HepG2 (cell line): ENCODE measurements around the gene SCMH1. TPM values are rescaled to one million over a fixed set of nuclear protein-coding genes. Genes with fewer than 3 reads are reported as not detected.

ENCODE experiments used
- ASH2L ChIP-seq: fragments of 300-600, 200-600 bp; sonication (generic); IDR thresholded peaks from 2 replicates; pipeline ENCODE4 v1.7.0; 2017; ENCODE audit warnings: low read depth, mild to moderate bottlenecking, moderate library complexity, mixed read lengths, low read length; ENCODE audit not compliant: insufficient read length
- ELF3 ChIP-seq: IDR thresholded peaks from 2 replicates; pipeline ENCODE4 v1.6.1; 2016; ENCODE audit warnings: missing genetic modification reagents, missing compliant biosample characterization
- FOXP1 ChIP-seq, 2 experiments: fragments of 450-650 bp in 1 of 2; IDR thresholded peaks; 2 replicates each; pipeline ENCODE4 v1.6.1; 2017 to 2018; ENCODE audit warnings: antibody characterized with exemption in 1 of 2
- GATAD2A ChIP-seq: IDR thresholded peaks from 2 replicates; pipeline ENCODE4 v1.6.1; 2016
- MAFG ChIP-seq: sonication (generic); formaldehyde crosslinking; IDR thresholded peaks from 2 replicates; pipeline ENCODE4 v1.5.1; 2020; ENCODE audit warnings: mild to moderate bottlenecking, missing genetic modification reagents
- MAFK ChIP-seq, 2 experiments: IDR thresholded peaks in 1 of 2; conservative IDR thresholded peaks in 1 of 2; 2 replicates each; pipeline ENCODE4 v1.6.1; 2011; ENCODE audit warnings: improper control_type of control experiment in 2 of 2, low read length in 2 of 2
- MXI1 ChIP-seq: IDR thresholded peaks from 3 replicates; pipeline ENCODE4 v1.6.1; 2012; ENCODE audit warnings: low read depth, low read length, inconsistent platforms, borderline replicate concordance
- NR2C2 ChIP-seq: sonication (generic); formaldehyde crosslinking; IDR thresholded peaks from 2 replicates; pipeline ENCODE4 v1.4.0; 2020; ENCODE audit warnings: missing genetic modification reagents, mild to moderate bottlenecking, moderate library complexity, borderline replicate concordance
- PPARG ChIP-seq: conservative IDR thresholded peaks from 2 replicates; pipeline ENCODE4 v1.6.1; 2016; ENCODE audit warnings: missing biosample characterization, missing genetic modification reagents
- RBM22 ChIP-seq: fragments of 200-400 bp; formaldehyde crosslinking; optimal IDR thresholded peaks from 2 replicates; pipeline ENCODE3; 2017; ENCODE audit warnings: mild to moderate bottlenecking, low read length, moderate library complexity
- SOX13 ChIP-seq, 3 experiments: fragments of 450-650 bp in 1 of 3; sonication (generic) in 1 of 3; formaldehyde crosslinking in 1 of 3; IDR thresholded peaks in 2 of 3; conservative IDR thresholded peaks in 1 of 3; 2 replicates each; pipeline versions ENCODE4 v1.5.0 to v1.6.1; 2016 to 2020; ENCODE audit warnings: antibody characterized with exemption in 1 of 3, mild to moderate bottlenecking in 1 of 3, missing compliant biosample characterization in 1 of 3, missing genetic modification reagents in 1 of 3, moderate library complexity in 1 of 3
- SOX5 ChIP-seq: IDR thresholded peaks from 2 replicates; pipeline ENCODE4 v1.6.1; 2016; ENCODE audit warnings: borderline replicate concordance
- SOX6 ChIP-seq, 2 experiments: fragments of 450-650 bp in 1 of 2; sonication (generic) in 1 of 2; formaldehyde crosslinking in 1 of 2; IDR thresholded peaks; 2 replicates each; pipeline versions ENCODE4 v1.4.0 to v1.6.1; 2017 to 2020; ENCODE audit warnings: antibody characterized with exemption in 1 of 2, mild to moderate bottlenecking in 1 of 2, missing genetic modification reagents in 1 of 2
- STAG1 ChIP-seq: sonication (generic); formaldehyde crosslinking; IDR thresholded peaks from 2 replicates; pipeline ENCODE4 v1.4.0; 2020; ENCODE audit warnings: missing genetic modification reagents
- TBX3 ChIP-seq: fragments of 450-650 bp; IDR thresholded peaks from 2 replicates; pipeline ENCODE4 v1.6.1; 2017; ENCODE audit warnings: antibody characterized with exemption, mild to moderate bottlenecking, inconsistent platforms, borderline replicate concordance
- TEAD3 ChIP-seq: optimal IDR thresholded peaks from 2 replicates; pipeline ENCODE3; 2016; ENCODE audit warnings: borderline replicate concordance
- TP53 ChIP-seq: sonication (generic); formaldehyde crosslinking; conservative IDR thresholded peaks from 2 replicates; pipeline ENCODE4 v1.4.0; 2020; ENCODE audit warnings: missing genetic modification reagents
- ZBTB38 ChIP-seq: sonication (generic); formaldehyde crosslinking; IDR thresholded peaks from 2 replicates; pipeline ENCODE4 v1.5.1; 2020; ENCODE audit warnings: mild to moderate bottlenecking, missing genetic modification reagents
- ZNF567 ChIP-seq: sonication (generic); formaldehyde crosslinking; IDR thresholded peaks from 2 replicates; pipeline ENCODE4 v1.8.1; 2023; ENCODE audit warnings: mild to moderate bottlenecking, missing genetic modification reagents, borderline replicate concordance
- ZSCAN30 ChIP-seq: sonication (generic); formaldehyde crosslinking; IDR thresholded peaks from 2 replicates; pipeline ENCODE4 v1.5.0; 2020; ENCODE audit warnings: mild to moderate bottlenecking, missing genetic modification reagents
- polyA plus RNA-seq, 8 experiments: library from polyadenylated mRNA; depleted of rRNA in 3 of 8; stranded (reverse) in 7 of 8; unstranded in 1 of 8; fragments of >200 nt; fragmentation: Illumina TruSeq in 4 of 8; extraction: Trizol in 4 of 8; gene quantifications; 2 replicates each; pipeline versions ENCODE4 v1.2.1 to v1.2.3, GENCODE V29; 2011 to 2016; ENCODE audit warnings: low read depth in 4 of 8, missing spikeins in 1 of 8, mixed read lengths in 1 of 8; ENCODE audit not compliant: insufficient read depth in 1 of 8
- total RNA-seq, 5 experiments: library from RNA; depleted of rRNA; stranded (reverse); fragments of >200 nt; fragmentation: Illumina TruSeq; extraction: Trizol; gene quantifications; 2 replicates each; pipeline ENCODE4 v1.2.3, GENCODE V29; 2016; ENCODE audit warnings: low read depth in 1 of 5
- TF ChIP-seq, protein P1 (sequence below): sonication (generic); formaldehyde crosslinking; IDR thresholded peaks from 2 replicates; pipeline ENCODE4 v1.5.0; 2020; ENCODE audit warnings: mild to moderate bottlenecking, missing genetic modification reagents, moderate library complexity
- TF ChIP-seq, protein P2 (sequence below): IDR thresholded peaks from 2 replicates; pipeline ENCODE4 v1.6.1; 2016; ENCODE audit warnings: mild to moderate bottlenecking
- TF ChIP-seq, protein P3 (sequence below): IDR thresholded peaks from 2 replicates; pipeline ENCODE4 v1.6.1; 2016; ENCODE audit warnings: missing compliant biosample characterization, missing genetic modification reagents, borderline replicate concordance

Gene SCMH1
- total and polyA plus RNA-seq, 2 of the 13 experiments (the other 11 are each of a cell fraction or from before 2014, with no cell fraction given) = 41.8 to 52.6 TPM

DNA sequence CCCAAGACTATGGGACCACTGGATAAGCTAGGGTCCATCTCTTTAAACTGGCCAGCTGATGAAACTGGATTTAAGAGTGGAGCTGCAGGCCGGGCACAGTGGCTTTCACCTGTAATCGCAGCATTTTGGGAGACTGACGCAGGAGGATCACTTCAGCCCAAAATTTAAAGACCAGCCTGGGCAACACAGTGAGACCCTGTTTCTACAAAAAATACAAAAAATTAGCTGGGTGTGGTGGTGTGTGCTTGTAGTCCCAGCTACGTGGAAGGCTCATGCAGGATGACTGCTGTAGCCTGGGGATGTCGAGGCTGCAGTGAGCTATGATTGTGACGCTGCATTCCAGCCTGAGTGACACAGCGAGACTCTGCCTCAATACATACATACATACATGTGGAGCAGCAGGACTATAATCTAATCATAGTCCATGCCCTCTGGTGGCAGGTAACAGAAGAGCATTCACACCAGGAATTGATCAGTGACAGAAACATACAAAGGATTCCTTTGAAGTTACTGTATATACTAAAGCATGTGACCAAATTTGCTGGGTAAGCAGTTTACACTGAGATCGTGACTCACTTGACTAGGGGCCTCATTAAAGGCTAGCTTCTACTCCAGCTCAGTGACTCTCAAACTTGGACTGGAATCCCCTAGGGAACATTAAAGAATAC is 119.1 kb downstream of the SCMH1 start (continued):
- TF ChIP-seq, protein P1, sequence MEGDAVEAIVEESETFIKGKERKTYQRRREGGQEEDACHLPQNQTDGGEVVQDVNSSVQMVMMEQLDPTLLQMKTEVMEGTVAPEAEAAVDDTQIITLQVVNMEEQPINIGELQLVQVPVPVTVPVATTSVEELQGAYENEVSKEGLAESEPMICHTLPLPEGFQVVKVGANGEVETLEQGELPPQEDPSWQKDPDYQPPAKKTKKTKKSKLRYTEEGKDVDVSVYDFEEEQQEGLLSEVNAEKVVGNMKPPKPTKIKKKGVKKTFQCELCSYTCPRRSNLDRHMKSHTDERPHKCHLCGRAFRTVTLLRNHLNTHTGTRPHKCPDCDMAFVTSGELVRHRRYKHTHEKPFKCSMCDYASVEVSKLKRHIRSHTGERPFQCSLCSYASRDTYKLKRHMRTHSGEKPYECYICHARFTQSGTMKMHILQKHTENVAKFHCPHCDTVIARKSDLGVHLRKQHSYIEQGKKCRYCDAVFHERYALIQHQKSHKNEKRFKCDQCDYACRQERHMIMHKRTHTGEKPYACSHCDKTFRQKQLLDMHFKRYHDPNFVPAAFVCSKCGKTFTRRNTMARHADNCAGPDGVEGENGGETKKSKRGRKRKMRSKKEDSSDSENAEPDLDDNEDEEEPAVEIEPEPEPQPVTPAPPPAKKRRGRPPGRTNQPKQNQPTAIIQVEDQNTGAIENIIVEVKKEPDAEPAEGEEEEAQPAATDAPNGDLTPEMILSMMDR = peak; percentile 68
- TF ChIP-seq MAFK (conservative IDR thresholded peaks at IDR 0.05 in 1 of 2, IDR thresholded peaks at IDR 0.05 in 1 of 2; ENCODE audit: low read length in 2 of 2) (peak; percentile 100), NR2C2 (CRISPR knock-in tag) (no peak), PPARG (CRISPR knock-in tag) (0 out of 2 replicates have a peak, but pooled peaks have one; percentile 10), STAG1 (CRISPR knock-in tag) (peak; percentile 24; the same call in 1 of the 2 replicates), SOX5 (CRISPR knock-in tag) (peak; percentile 26; the same call in 1 of the 2 replicates), ELF3 (CRISPR knock-in tag) (peak; percentile 18; the same call in 1 of the 2 replicates), MAFG (CRISPR knock-in tag) (peak; percentile 84; the same call in 1 of the 2 replicates), ASH2L (peak; percentile 57), ZBTB38 (0 out of 2 replicates have a peak, but pooled peaks have one; percentile 19), SOX13 (IDR thresholded peaks at IDR 0.05) (no peak), SOX13 (CRISPR knock-in tag; conservative IDR thresholded peaks at IDR 0.05 in 1 of 2, IDR thresholded peaks at IDR 0.05 in 1 of 2) (peak in 1 of 2 experiments; percentile 64; a peak in 1 of 4 replicates), GATAD2A (CRISPR knock-in tag) (peak; percentile 62), FOXP1 (IDR thresholded peaks at IDR 0.05) (no peak), FOXP1 (CRISPR knock-in tag; IDR thresholded peaks at IDR 0.05) (peak; percentile 32; the same call in 1 of the 2 replicates), MXI1 (peak; percentile 33; the same call in 1 of the 3 replicates), TEAD3 (CRISPR knock-in tag) (peak; percentile 36), TBX3 (peak; percentile 80), SOX6 (IDR thresholded peaks at IDR 0.05) (no peak), SOX6 (CRISPR knock-in tag; IDR thresholded peaks at IDR 0.05) (0 out of 2 replicates have a peak, but pooled peaks have one; percentile 29), ZSCAN30 (CRISPR knock-in tag) (no peak), TP53 (CRISPR knock-in tag) (no peak), ZNF567 (CRISPR knock-in tag) (no peak), RBM22 (peak; percentile 23)
- TF ChIP-seq, protein P2, sequence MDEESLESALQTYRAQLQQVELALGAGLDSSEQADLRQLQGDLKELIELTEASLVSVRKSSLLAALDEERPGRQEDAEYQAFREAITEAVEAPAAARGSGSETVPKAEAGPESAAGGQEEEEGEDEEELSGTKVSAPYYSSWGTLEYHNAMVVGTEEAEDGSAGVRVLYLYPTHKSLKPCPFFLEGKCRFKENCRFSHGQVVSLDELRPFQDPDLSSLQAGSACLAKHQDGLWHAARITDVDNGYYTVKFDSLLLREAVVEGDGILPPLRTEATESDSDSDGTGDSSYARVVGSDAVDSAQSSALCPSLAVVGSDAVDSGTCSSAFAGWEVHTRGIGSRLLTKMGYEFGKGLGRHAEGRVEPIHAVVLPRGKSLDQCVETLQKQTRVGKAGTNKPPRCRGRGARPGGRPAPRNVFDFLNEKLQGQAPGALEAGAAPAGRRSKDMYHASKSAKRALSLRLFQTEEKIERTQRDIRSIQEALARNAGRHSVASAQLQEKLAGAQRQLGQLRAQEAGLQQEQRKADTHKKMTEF (CRISPR knock-in tag) = peak; percentile 36; the same call in 1 of the 2 replicates
- TF ChIP-seq, protein P3, sequence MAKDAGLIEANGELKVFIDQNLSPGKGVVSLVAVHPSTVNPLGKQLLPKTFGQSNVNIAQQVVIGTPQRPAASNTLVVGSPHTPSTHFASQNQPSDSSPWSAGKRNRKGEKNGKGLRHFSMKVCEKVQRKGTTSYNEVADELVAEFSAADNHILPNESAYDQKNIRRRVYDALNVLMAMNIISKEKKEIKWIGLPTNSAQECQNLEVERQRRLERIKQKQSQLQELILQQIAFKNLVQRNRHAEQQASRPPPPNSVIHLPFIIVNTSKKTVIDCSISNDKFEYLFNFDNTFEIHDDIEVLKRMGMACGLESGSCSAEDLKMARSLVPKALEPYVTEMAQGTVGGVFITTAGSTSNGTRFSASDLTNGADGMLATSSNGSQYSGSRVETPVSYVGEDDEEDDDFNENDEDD = peak; percentile 19; the same call in 1 of the 2 replicates
